A673 (cell line): Measurements from ENCODE around the gene ZDHHC16. TPM values are rescaled to one million over a fixed set of nuclear protein-coding genes. Genes with fewer than 3 reads are reported as not detected.

Experiments
- BruUV-seq: library from RNA; stranded (reverse); fragments of 400-500 nt; replicated peaks from 2 replicates; lab custom pipeline; 2021; lab: Mats Ljungman, UMichigan
- CTCF ChIA-PET: fragments of 300-600 bp; sonication (Branson Sonifier 250); formaldehyde crosslinking; loops from one replicate; lab custom pipeline; 2022; ENCODE audit warnings: antibody characterized with exemption; lab: Charles Lee
- POLR2A ChIA-PET: fragments of 300-600 bp; sonication (Branson Sonifier 250); formaldehyde crosslinking; loops from one replicate; lab custom pipeline; 2022; ENCODE audit warnings: antibody characterized with exemption; ENCODE audit not compliant: low non-redundant PET; lab: Charles Lee
- DNase-seq: peaks from one replicate; pipeline ENCODE4 v3.0.0-alpha.2; 2015; ENCODE audit warnings: low spot score
- H3K27ac ChIP-seq: fragments of 200-600 bp; sonication (generic); 2 replicates; pipeline ENCODE4 v1.5.1; 2016; ENCODE audit warnings: mixed run types, low read depth, mild to moderate bottlenecking, mixed read lengths, antibody characterized with exemption, low read length; ENCODE audit not compliant: poor library complexity, severe bottlenecking
- H3K27me3 ChIP-seq: fragments of 200-600 bp; sonication (generic); replicated peaks from 2 replicates; pipeline ENCODE4 v1.6.1; 2017; ENCODE audit warnings: mixed run types, low read depth, mild to moderate bottlenecking, mixed read lengths, antibody characterized with exemption, low read length; ENCODE audit not compliant: insufficient read depth, poor library complexity
- H3K36me3 ChIP-seq: fragments of 200-600 bp; sonication (generic); 2 replicates; pipeline ENCODE4 v1.6.1; 2016; ENCODE audit warnings: mixed run types, mild to moderate bottlenecking, mixed read lengths, antibody characterized with exemption, low read length; ENCODE audit not compliant: insufficient read depth, poor library complexity, severe bottlenecking
- H3K4me1 ChIP-seq: fragments of 200-600 bp; sonication (generic); 2 replicates; pipeline ENCODE4 v1.6.1; 2017; ENCODE audit warnings: mixed run types, mild to moderate bottlenecking, mixed read lengths, antibody characterized with exemption, low read length; ENCODE audit not compliant: insufficient read depth, poor library complexity, severe bottlenecking
- H3K4me3 ChIP-seq: fragments of 200-600 bp; sonication (generic); 2 replicates; pipeline ENCODE4 v1.5.1; 2016; ENCODE audit warnings: low read depth, mixed run types, mild to moderate bottlenecking, mixed read lengths, low read length; ENCODE audit not compliant: poor library complexity, severe bottlenecking
- H3K9me3 ChIP-seq: fragments of 200-600 bp; sonication (generic); 2 replicates; pipeline ENCODE4 v1.6.1; 2016; ENCODE audit warnings: mixed run types, low read depth, mild to moderate bottlenecking, mixed read lengths, antibody characterized with exemption, low read length; ENCODE audit not compliant: poor library complexity, severe bottlenecking
- EZH2 ChIP-seq: fragments of 200-600 bp; sonication (generic); IDR thresholded peaks from 2 replicates; pipeline ENCODE4 v1.6.1; 2017; ENCODE audit warnings: borderline replicate concordance, low read depth, mild to moderate bottlenecking, mixed read lengths, antibody characterized with exemption, low read length; ENCODE audit not compliant: poor library complexity, severe bottlenecking
- intact Hi-C: fragments of 100-400 bp; cut with micrococcal nuclease; formaldehyde crosslinking; loops from one replicate; pipeline ENCODE4 v1.10.0; 2022; ENCODE audit not compliant: unreplicated experiment
- total RNA-seq: library from RNA; stranded (reverse); gene quantifications from 2 replicates; pipeline ENCODE4 v1.2.3, GENCODE V29; 2021
- TF ChIP-seq, protein P1 (sequence below): fragments of 300-800, 200-600 bp; sonication (generic); conservative IDR thresholded peaks from 2 replicates; pipeline ENCODE4 v1.5.1; 2017; ENCODE audit warnings: low read depth, mild to moderate bottlenecking, antibody characterized with exemption, low read length, moderate library complexity, mixed read lengths

Gene ZDHHC16
- total RNA-seq, 1 experiment from 2014 or later, result 49.2 TPM

GRCh38 chr10:97434055-97434454, 11.9 kb upstream of the ZDHHC16 start:
- Histone ChIP-seq H3K36me3 (peaks cover 75% of the 10 kb centered on the region), H3K27ac (no peak overlapping the region), H3K4me1 (no peaks in the 10 kb centered on the region), H3K9me3 (no peaks in the 10 kb centered on the region), H3K27me3 (no peaks in the 10 kb centered on the region), H3K4me3 (no peak overlapping the region)
- DNase-seq, result no peak
- intact Hi-C loops, result no loop called here
- POLR2A ChIA-PET, result no interaction called here
- TF ChIP-seq, protein P1, sequence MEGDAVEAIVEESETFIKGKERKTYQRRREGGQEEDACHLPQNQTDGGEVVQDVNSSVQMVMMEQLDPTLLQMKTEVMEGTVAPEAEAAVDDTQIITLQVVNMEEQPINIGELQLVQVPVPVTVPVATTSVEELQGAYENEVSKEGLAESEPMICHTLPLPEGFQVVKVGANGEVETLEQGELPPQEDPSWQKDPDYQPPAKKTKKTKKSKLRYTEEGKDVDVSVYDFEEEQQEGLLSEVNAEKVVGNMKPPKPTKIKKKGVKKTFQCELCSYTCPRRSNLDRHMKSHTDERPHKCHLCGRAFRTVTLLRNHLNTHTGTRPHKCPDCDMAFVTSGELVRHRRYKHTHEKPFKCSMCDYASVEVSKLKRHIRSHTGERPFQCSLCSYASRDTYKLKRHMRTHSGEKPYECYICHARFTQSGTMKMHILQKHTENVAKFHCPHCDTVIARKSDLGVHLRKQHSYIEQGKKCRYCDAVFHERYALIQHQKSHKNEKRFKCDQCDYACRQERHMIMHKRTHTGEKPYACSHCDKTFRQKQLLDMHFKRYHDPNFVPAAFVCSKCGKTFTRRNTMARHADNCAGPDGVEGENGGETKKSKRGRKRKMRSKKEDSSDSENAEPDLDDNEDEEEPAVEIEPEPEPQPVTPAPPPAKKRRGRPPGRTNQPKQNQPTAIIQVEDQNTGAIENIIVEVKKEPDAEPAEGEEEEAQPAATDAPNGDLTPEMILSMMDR, result no peak
- TF ChIP-seq EZH2, result no peak
- BruUV-seq, result no TSS peak
- CTCF ChIA-PET, result no interaction called here

DNA sequence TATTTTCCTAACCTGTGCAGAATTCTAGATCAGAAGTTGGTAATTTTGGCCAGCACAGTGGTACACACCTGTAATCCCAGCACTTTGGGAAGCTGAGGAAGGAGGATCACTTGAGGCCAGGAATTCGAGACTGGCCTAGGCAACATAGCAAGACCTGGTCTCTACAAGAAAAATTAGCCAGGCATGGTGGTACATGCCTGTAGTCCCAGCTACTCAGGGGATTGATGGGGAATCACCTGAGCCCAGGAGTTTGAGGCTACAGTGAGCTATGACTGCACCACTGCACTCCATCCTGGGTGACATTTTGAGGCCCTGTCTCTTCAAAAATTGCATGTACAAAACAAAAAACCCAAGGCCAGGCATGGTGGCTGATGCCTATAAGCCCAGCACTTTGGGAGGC, 11.4 kb upstream of the ZDHHC16 start:
- DNase-seq, result no peak
- Histone ChIP-seq H3K27me3 (no peaks in the 10 kb centered on the region), H3K36me3 (peaks cover 70% of the 10 kb centered on the region), H3K27ac (no peak overlapping the region), H3K9me3 (no peaks in the 10 kb centered on the region), H3K4me3 (no peak overlapping the region), H3K4me1 (no peaks in the 10 kb centered on the region)
- ChIA-PET CTCF (no interaction called here), POLR2A (no interaction called here)
- BruUV-seq, result no TSS peak
- no peak for TF ChIP-seq EZH2
- TF ChIP-seq, protein P1, result no peak
- intact Hi-C loops, result no loop called here

DNA sequence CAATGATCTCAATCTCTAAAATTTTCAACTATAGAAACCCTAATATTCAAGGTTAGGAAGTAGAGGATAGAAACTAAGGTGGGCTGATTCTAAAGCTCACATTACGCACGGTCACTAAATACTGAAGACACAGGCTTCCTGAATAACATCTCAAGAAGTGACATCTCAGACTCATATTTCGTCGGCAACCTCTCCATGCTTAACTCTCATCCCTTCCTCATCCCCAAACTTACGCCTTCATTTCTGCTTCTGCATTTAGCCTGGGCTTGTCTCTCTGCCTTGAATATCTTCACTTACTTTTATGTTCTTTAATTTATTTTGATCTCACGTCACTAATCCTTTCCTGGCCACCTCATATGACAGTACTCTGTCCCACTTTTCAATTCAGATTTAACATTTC, 10.8 kb upstream of the ZDHHC16 start:
- no peaks in the 10 kb centered on the region for H3K4me1 ChIP-seq
- DNase-seq, result no peak
- no peak for TF ChIP-seq EZH2
- TF ChIP-seq, protein P1, result no peak
- H3K9me3 ChIP-seq, result no peaks in the 10 kb centered on the region
- peaks cover 63% of the 10 kb centered on the region for H3K36me3 ChIP-seq
- POLR2A ChIA-PET, result no interaction called here
- no peak overlapping the region for H3K4me3 ChIP-seq
- CTCF ChIA-PET, result no interaction called here
- intact Hi-C loops, result no loop called here
- BruUV-seq, result no TSS peak
- H3K27me3 ChIP-seq, result no peaks in the 10 kb centered on the region
- no peak overlapping the region for H3K27ac ChIP-seq
